Keratinocyte (primary cell): ENCODE measurements around the gene GCM1.

Source experiments
- EZH2 ChIP-seq: IDR thresholded peaks from one replicate; pipeline ENCODE4 v1.6.1; 2012; ENCODE audit warnings: inconsistent platforms, mild to moderate bottlenecking, low read length, moderate library complexity
- TF ChIP-seq, protein P1 (sequence below), 3 experiments: IDR thresholded peaks in 1 of 3; conservative IDR thresholded peaks in 1 of 3; optimal IDR thresholded peaks in 1 of 3; 2 replicates in 2 of 3; 3 replicates in 1 of 3; pipeline versions ENCODE3 to v1.5.1; 2011; ENCODE audit warnings: low read length in 3 of 3, mild to moderate bottlenecking in 3 of 3, moderate library complexity in 2 of 3, control low read depth in 1 of 3, inconsistent platforms in 1 of 3; ENCODE audit not compliant: insufficient read depth in 2 of 3; ENCODE audit errors: extremely low read depth in 1 of 3

DNA sequence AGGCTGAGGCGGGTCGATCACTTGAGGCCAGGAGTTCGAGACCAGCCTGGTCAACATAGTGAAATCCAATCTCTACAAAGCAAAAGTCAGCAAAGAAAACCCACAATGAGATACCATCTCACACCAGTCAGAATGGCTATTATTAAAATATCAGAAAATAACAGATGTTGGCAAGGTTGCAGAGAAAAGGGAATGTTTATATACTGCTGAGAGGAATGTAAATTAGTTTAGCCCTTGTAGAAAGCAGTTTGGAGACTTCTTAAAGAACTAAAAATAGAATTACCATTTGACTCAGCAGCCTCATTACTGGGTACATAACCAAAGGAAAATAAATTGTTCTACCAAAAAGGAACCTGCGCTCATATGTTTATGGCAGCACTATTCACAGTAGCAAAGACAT lies 16.7 kb upstream of the GCM1 start:
- TF ChIP-seq, protein P1, sequence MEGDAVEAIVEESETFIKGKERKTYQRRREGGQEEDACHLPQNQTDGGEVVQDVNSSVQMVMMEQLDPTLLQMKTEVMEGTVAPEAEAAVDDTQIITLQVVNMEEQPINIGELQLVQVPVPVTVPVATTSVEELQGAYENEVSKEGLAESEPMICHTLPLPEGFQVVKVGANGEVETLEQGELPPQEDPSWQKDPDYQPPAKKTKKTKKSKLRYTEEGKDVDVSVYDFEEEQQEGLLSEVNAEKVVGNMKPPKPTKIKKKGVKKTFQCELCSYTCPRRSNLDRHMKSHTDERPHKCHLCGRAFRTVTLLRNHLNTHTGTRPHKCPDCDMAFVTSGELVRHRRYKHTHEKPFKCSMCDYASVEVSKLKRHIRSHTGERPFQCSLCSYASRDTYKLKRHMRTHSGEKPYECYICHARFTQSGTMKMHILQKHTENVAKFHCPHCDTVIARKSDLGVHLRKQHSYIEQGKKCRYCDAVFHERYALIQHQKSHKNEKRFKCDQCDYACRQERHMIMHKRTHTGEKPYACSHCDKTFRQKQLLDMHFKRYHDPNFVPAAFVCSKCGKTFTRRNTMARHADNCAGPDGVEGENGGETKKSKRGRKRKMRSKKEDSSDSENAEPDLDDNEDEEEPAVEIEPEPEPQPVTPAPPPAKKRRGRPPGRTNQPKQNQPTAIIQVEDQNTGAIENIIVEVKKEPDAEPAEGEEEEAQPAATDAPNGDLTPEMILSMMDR (optimal IDR thresholded peaks at IDR 0.05 in 1 of 3, IDR thresholded peaks at IDR 0.05 in 1 of 3, conservative IDR thresholded peaks at IDR 0.05 in 1 of 3; ENCODE audit: extremely low read depth in 1 of 3, insufficient read depth in 2 of 3, low read length in 3 of 3) = no peak
- TF ChIP-seq EZH2 = no peak
